Measurements from ENCODE around the gene EPHB1. TPM values are rescaled to one million over a fixed set of nuclear protein-coding genes. Genes with fewer than 3 reads are reported as not detected.

Gene EPHB1
- polyA plus RNA-seq, 3 donors = 0.06 to 0.55 TPM; not detected in 1

GRCh38 chr3:134794323-134794722 lies 737 bp upstream of the EPHB1 start:
- H4K20me1 ChIP-seq (ENCODE audit: insufficient read depth, low read length) = no peaks in the 10 kb centered on the region
- no peak for TF ChIP-seq CTCF (IDR thresholded peaks at IDR 0.05)
- 76% methylated on average over 9 of the region's 9 CpGs for WGBS (ENCODE audit: insufficient coverage)
- no peak for DNase-seq
- peaks cover 23 to 51% of the 10 kb centered on the region in 2 donors for H3K27me3 ChIP-seq (ENCODE audit: control insufficient read depth in 2 of 2, insufficient read depth in 2 of 2, low read length in 2 of 2)
- no peaks in the 10 kb centered on the region for H3K79me2 ChIP-seq (ENCODE audit: insufficient read depth, low read length)
- no peak overlapping the region for H3K4me2 ChIP-seq (replicated peaks; ENCODE audit: extremely low read depth, low read length, poor library complexity, severe bottlenecking)
- H3K27ac ChIP-seq (ENCODE audit: low read depth in 1 of 2, low read length in 2 of 2) = no peak overlapping the region
- H3K9me3 ChIP-seq (replicated peaks in 1 of 2; ENCODE audit: control insufficient read depth in 1 of 2, insufficient read depth in 1 of 2, low read length in 2 of 2) = peaks cover 0 to 7% of the 10 kb centered on the region in 2 donors
- H3K4me1 ChIP-seq (ENCODE audit: control insufficient read depth in 1 of 2, insufficient read depth in 2 of 2, low read length in 2 of 2) = peaks cover 22 to 35% of the 10 kb centered on the region in 2 donors
- Mint-ChIP-seq H3K4me1 (peaks cover 34% of the 10 kb centered on the region), H3K27ac (no peak overlapping the region), H3K27me3 (ENCODE audit: low read depth in 3 of 3) (peaks cover 36 to 55% (median 45%) of the 10 kb centered on the region in 3 donors), H3K4me3 (peak overlapping the region in 1 of 2 donors; percentile 99), H3K9me3 (peaks cover 0 to 9% (median 2%) of the 10 kb centered on the region in 7 donors), H3K36me3 (peaks cover 0 to 3% of the 10 kb centered on the region in 2 donors)
- H3K4me3 ChIP-seq (replicated peaks in 1 of 3; ENCODE audit: low read depth in 2 of 3, low read length in 3 of 3) = no peak overlapping the region
- no peaks in the 10 kb centered on the region for H3K36me3 ChIP-seq (replicated peaks in 1 of 2; ENCODE audit: control insufficient read depth in 1 of 2, insufficient read depth in 2 of 2, low read length in 2 of 2)
- no peak overlapping the region for H2AFZ ChIP-seq (ENCODE audit: insufficient read depth, low read depth, low read length, poor library complexity, severe bottlenecking)
- H3K9ac ChIP-seq (ENCODE audit: insufficient read depth, low read length, poor library complexity, severe bottlenecking) = no peak overlapping the region
- intact Hi-C loops (cut with micrococcal nuclease) = loop anchor here (10.0 kb wide), 2 partner anchors 710 to 1100 kb away; no protein-coding TSS in a partner anchor

- intact Hi-C loops (cut with micrococcal nuclease) = loop anchor here (5.0 to 10.0 kb wide), 3 partner anchors 709 to 1101 kb away; no protein-coding TSS in a partner anchor
- H2AFZ ChIP-seq (ENCODE audit: insufficient read depth, low read depth, low read length, poor library complexity, severe bottlenecking) = peak overlapping the region; percentile 81
- peak overlapping the region in 2 of 3 experiments; percentile 21 to 84 for H3K4me3 ChIP-seq (replicated peaks in 1 of 3; ENCODE audit: low read depth in 2 of 3, low read length in 3 of 3)
- H3K27ac ChIP-seq (ENCODE audit: low read depth in 1 of 2, low read length in 2 of 2) = no peak overlapping the region
- H3K4me1 ChIP-seq (ENCODE audit: control insufficient read depth in 1 of 2, insufficient read depth in 2 of 2, low read length in 2 of 2) = peaks cover 10 to 22% of the 10 kb centered on the region in 2 donors
- no peaks in the 10 kb centered on the region for H3K79me2 ChIP-seq (ENCODE audit: insufficient read depth, low read length)
- Mint-ChIP-seq H3K4me3 (peak overlapping the region; percentile 91 to 99), H3K9me3 (peaks cover 0 to 9% (median 2%) of the 10 kb centered on the region in 7 donors), H3K27ac (no peak overlapping the region), H3K4me1 (peaks cover 20% of the 10 kb centered on the region), H3K36me3 (peaks cover 0 to 3% of the 10 kb centered on the region in 2 donors), H3K27me3 (ENCODE audit: low read depth in 3 of 3) (peaks cover 43 to 64% (median 52%) of the 10 kb centered on the region in 3 donors)
- H3K27me3 ChIP-seq (ENCODE audit: control insufficient read depth in 2 of 2, insufficient read depth in 2 of 2, low read length in 2 of 2) = peaks cover 23 to 55% of the 10 kb centered on the region in 2 donors
- H3K9me3 ChIP-seq (replicated peaks in 1 of 2; ENCODE audit: control insufficient read depth in 1 of 2, insufficient read depth in 1 of 2, low read length in 2 of 2) = peaks cover 0 to 7% of the 10 kb centered on the region in 2 donors
- H3K36me3 ChIP-seq (replicated peaks in 1 of 2; ENCODE audit: control insufficient read depth in 1 of 2, insufficient read depth in 2 of 2, low read length in 2 of 2) = no peaks in the 10 kb centered on the region
- H4K20me1 ChIP-seq (ENCODE audit: insufficient read depth, low read length) = no peaks in the 10 kb centered on the region
- DNase-seq = no peak
- no peak for TF ChIP-seq CTCF (IDR thresholded peaks at IDR 0.05)
- WGBS (ENCODE audit: insufficient coverage) = 1% methylated on average over 50 of the region's 50 CpGs
- peak overlapping the region; percentile 36 for H3K9ac ChIP-seq (ENCODE audit: insufficient read depth, low read length, poor library complexity, severe bottlenecking)
- H3K4me2 ChIP-seq (replicated peaks; ENCODE audit: extremely low read depth, low read length, poor library complexity, severe bottlenecking) = peak overlapping the region; percentile 89
Measured at GRCh38 chr3:134795746-134796280, 753 bp downstream of the EPHB1 start.
